ENCODE measurements around the gene PTPRN2.

- TF ChIP-seq, protein P1, sequence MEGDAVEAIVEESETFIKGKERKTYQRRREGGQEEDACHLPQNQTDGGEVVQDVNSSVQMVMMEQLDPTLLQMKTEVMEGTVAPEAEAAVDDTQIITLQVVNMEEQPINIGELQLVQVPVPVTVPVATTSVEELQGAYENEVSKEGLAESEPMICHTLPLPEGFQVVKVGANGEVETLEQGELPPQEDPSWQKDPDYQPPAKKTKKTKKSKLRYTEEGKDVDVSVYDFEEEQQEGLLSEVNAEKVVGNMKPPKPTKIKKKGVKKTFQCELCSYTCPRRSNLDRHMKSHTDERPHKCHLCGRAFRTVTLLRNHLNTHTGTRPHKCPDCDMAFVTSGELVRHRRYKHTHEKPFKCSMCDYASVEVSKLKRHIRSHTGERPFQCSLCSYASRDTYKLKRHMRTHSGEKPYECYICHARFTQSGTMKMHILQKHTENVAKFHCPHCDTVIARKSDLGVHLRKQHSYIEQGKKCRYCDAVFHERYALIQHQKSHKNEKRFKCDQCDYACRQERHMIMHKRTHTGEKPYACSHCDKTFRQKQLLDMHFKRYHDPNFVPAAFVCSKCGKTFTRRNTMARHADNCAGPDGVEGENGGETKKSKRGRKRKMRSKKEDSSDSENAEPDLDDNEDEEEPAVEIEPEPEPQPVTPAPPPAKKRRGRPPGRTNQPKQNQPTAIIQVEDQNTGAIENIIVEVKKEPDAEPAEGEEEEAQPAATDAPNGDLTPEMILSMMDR (IDR thresholded peaks at IDR 0.05): no peak
- TF ChIP-seq POLR2AphosphoS5 (IDR thresholded peaks at IDR 0.05) (no peak), POLR2A (IDR thresholded peaks at IDR 0.05) (no peak)
Observed at GRCh38 chr7:157652161-157652953, 935.3 kb downstream of the PTPRN2 start.
